Measurements from ENCODE around the gene CTAG1A.
"Not testable (repeated sequence)": the region's sequence is repeated elsewhere in the genome, so short reads cannot be mapped to it uniquely, and the experiment has no call there.

CTAG1A gene

DNA sequence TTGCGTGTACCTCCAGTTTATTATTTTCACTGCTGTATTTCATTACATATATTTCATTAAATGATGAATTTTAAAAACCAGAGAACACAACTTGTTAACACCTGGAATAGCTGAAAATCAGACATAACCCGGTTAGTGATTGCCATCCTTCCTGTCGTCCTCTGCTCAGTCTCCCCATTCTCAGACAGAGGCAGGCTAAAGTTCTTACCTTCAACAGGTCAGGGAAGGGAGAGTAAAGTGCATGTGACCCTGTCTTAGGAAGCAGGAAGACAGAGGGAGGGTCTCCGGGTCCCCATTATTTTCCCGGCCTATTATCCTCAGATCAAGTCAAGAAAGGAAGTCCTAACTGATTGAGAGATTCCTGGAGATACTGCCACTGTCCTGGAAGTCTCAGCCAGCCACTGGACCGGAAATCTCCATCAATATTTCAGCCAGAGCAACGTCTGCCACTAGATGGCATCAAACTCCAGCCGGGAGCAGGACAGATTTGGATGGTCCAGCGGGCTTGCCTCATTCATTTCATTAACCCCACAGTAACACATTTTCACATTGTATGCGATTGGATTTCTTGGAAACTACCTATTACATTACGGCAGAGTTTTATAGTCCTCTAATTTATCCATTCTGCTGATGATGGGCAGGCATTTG, 36.0 kb downstream of the CTAG1A start:
- DNase-seq: not testable (repeated sequence)

DNA sequence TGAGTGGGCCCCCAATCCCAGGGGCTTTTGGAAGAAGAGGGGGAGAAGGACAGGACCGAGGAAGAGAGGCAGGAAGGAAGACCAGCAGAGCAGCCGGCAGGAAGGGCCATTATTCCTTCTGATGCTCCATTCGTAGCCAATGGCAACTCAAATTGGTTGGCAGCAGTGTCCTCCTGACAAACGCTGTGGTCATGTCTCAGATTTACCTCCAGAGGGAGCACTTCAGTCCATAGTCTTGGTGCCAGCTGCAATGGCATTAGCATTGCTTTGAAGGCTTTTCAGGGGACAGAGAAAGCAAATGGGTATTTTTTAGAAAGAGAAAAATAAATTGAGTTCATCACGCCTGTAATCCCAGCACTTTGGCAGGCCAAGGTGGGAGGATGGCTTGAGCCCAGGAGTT, 44.0 kb downstream of the CTAG1A start:
- not testable (repeated sequence) for DNase-seq

DNA sequence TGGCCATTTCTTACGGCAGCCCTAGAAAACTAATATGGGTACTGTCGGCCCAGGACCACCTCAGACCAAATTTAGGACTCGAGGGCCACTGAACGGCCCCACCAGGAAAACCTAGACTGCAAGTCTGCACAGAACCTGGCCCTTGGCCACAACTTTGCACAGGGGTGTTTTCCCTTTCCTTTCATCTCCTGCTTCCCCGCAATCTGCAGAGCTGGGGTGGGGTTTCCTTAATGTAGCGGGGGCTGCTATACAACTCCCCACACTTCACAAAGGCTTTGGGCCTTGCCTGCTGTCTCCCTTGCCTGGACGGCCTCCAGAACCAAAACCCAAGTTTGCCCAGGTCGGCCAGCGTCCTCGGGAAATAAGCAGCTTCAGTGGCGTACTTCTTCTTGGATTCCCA, 46.0 kb downstream of the CTAG1A start:
- DNase-seq: not testable (repeated sequence)

DNA sequence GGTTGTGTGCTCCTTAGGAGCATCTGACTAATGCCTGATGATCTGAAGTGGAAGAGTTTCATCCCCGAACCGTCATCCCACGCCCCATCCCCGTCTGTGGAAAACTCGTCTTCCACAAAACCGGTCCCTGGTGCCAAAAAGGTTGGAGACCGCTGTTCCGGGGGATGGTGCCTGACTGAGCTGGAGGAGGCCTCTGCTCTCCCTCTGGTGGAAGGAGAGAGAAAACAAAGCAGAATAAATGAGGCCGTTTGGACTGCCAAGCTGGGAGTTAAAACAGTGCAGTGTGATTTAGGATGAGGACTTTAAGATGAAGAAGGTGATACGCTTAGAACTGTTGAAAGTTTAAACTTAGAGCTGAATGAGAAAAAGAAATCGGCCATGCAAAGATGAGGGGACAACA, 48.7 kb downstream of the CTAG1A start:
- not testable (repeated sequence) for DNase-seq
